Fibroblast of the aortic adventitia (primary cell): ENCODE results near the gene DLL1. TPM values are rescaled to one million over a fixed set of nuclear protein-coding genes. Genes with fewer than 3 reads are reported as not detected.

ENCODE experiments used
- DNase-seq: peaks from one replicate; pipeline ENCODE4 v3.0.0-alpha.2; 2010; ENCODE audit warnings: low read depth
- H3K4me3 ChIP-seq: 2 replicates; pipeline ENCODE4 v1.5.1; 2011; ENCODE audit warnings: low read depth, mild to moderate bottlenecking, control low read depth, low read length, moderate library complexity
- CTCF ChIP-seq: IDR thresholded peaks from 2 replicates; pipeline ENCODE4 v1.5.1; 2011; ENCODE audit warnings: mild to moderate bottlenecking, low read length, control low read depth, inconsistent platforms; ENCODE audit not compliant: insufficient read depth
- total RNA-seq: library from RNA; depleted of rRNA; stranded (reverse); fragments of >200 nt; gene quantifications from 2 replicates; pipeline ENCODE4 v1.2.3, GENCODE V29; 2012; ENCODE audit warnings: low replicate concordance

Gene DLL1
- total RNA-seq, 1 donor = 0.09 TPM

GRCh38 chr6:170282512-170283158, 8.2 kb downstream of the DLL1 start:
- no peak overlapping the region for H3K4me3 ChIP-seq
- no peak for TF ChIP-seq CTCF
- DNase-seq = no peak

- TF ChIP-seq CTCF = no peak
- DNase-seq = no peak
- no peak overlapping the region for H3K4me3 ChIP-seq
These were observed 9.3 kb downstream of the DLL1 start for GRCh38 chr6:170281331-170282292.

DNA sequence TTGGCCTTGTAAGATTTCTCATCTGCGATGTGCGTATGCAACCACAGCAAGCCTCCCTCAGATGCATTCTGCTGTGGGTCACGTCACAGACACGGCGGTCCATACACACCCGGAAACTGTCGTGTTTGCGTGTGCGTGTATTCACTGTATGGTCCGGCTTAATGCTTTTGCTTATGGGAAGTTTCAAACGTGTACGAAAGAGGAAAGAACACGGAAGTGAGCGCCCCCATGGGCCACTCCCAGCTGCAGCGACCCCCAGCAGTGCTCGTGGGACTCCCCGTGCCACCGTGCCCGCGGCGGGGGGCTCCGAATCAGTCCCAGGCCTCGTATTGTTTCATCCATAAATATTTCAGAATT, 10.2 kb downstream of the DLL1 start:
- peak overlapping the region; percentile 56 for H3K4me3 ChIP-seq
- no peak for DNase-seq
- TF ChIP-seq CTCF = no peak

DNA sequence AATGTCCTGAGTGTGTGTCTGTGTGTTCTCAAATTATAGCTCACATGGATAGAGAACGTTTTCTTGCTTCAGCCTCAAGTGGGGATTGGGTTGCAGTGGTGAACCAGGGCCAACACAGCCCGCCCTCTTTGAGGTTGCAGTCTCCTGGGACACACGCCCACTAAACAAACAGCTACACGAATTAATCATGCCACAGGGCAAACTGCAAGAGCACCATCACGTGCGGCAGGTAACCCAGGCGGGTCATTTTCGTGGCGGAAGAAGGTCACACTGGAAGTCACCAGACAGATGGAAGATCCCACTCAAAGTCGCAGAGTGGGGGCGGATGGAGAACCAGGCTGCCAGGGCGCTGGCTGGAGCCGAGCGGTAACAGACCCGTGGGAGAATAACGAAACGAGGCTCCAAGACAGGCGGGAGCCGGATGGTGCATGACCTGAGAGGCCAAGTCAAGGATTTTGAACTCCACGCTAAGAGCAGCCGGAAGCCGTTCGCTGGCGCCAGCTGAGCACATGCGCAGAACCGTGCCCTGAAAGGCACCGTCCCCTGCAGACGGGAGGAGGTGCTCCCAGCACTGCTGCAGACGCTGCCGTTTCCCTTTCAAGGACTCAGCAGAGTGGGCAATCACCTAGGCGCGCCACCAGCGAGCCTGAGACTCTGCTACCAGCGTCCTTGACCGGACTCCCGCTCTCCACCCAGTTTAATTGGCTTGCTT, 10.7 kb downstream of the DLL1 start:
- DNase-seq = peak; percentile 18
- TF ChIP-seq CTCF = no peak
- peak overlapping the region; percentile 56 for H3K4me3 ChIP-seq

- DNase-seq = no peak
- H3K4me3 ChIP-seq = no peak overlapping the region
- TF ChIP-seq CTCF = no peak
These were observed 11.5 kb downstream of the DLL1 start for GRCh38 chr6:170279426-170279825.

DNA sequence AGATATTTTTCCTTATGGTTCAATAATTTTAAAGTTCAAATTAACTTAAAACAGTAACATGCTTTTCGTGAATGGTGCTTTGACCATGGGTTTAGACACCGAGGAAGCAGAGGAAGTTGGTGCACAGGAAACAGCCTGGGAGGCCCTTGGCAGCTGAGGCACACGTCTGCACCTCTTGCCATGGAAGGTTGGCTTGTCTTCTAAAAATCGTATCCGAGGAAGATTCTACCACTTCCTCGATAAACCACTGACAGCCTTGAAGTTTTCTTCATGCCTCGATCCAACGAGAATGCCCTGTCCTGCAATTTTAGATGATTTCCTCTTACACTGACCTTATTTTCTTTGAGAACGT, 12.2 kb downstream of the DLL1 start:
- H3K4me3 ChIP-seq = no peak overlapping the region

More for the DNA sequence above, 12.2 kb downstream of the DLL1 start:
- no peak for TF ChIP-seq CTCF
- no peak for DNase-seq
